Endodermal cell (in vitro differentiated cells): ENCODE results near the gene CRHR1. TPM values are rescaled to one million over a fixed set of nuclear protein-coding genes. Genes with fewer than 3 reads are reported as not detected.

Source experiments
- DNase-seq: peaks from one replicate; pipeline ENCODE4 v3.0.0-alpha.2; 2017
- H3K27ac ChIP-seq: 2 replicates; pipeline ENCODE4 v1.5.1; 2013; ENCODE audit warnings: mild to moderate bottlenecking, low read depth, low read length, moderate library complexity
- H3K27me3 ChIP-seq: 2 replicates; pipeline ENCODE4 v1.6.1; 2013; ENCODE audit warnings: mild to moderate bottlenecking, low read length, moderate library complexity; ENCODE audit not compliant: insufficient read depth, control insufficient read depth, poor library complexity, severe bottlenecking
- H3K36me3 ChIP-seq: 2 replicates; pipeline ENCODE4 v1.7.0; 2013; ENCODE audit warnings: mild to moderate bottlenecking, low read length, moderate library complexity; ENCODE audit not compliant: control insufficient read depth, insufficient read depth
- H3K4me1 ChIP-seq: one replicate; pipeline ENCODE4 v1.7.0; 2013; ENCODE audit warnings: low read length; ENCODE audit not compliant: control insufficient read depth, insufficient read depth
- H3K4me3 ChIP-seq: 2 replicates; pipeline ENCODE4 v1.5.1; 2013; ENCODE audit warnings: mild to moderate bottlenecking, low read length, moderate library complexity
- H3K9ac ChIP-seq: 2 replicates; pipeline ENCODE4 v1.6.1; 2013; ENCODE audit warnings: mild to moderate bottlenecking, low read length, moderate library complexity; ENCODE audit not compliant: poor library complexity, severe bottlenecking; ENCODE audit errors: extremely low read depth
- H3K9me3 ChIP-seq: 2 replicates; pipeline ENCODE4 v1.6.1; 2013; ENCODE audit warnings: mild to moderate bottlenecking, low read length, moderate library complexity; ENCODE audit not compliant: control insufficient read depth
- H3K27ac Mint-ChIP-seq: 2 replicates; pipeline ENCODE4 v1.8.0; 2020; ENCODE audit warnings: mixed read lengths
- H3K27me3 Mint-ChIP-seq: 2 replicates; pipeline ENCODE4 v1.8.0; 2021; ENCODE audit warnings: mild to moderate bottlenecking, mixed read lengths; ENCODE audit not compliant: insufficient read depth
- H3K36me3 Mint-ChIP-seq: 2 replicates; pipeline ENCODE4 v1.8.0; 2020; ENCODE audit warnings: low read depth, mixed read lengths
- H3K4me1 Mint-ChIP-seq: 2 replicates; pipeline ENCODE4 v1.8.0; 2020; ENCODE audit warnings: mixed read lengths
- H3K4me3 Mint-ChIP-seq: 2 replicates; pipeline ENCODE4 v1.8.0; 2020; ENCODE audit warnings: mild to moderate bottlenecking, moderate library complexity, mixed read lengths
- H3K9me3 Mint-ChIP-seq: 2 replicates; pipeline ENCODE4 v1.8.0; 2020; ENCODE audit warnings: mild to moderate bottlenecking, mixed read lengths
- WGBS, 2 experiments: methylation state at CpG; one replicate each; pipeline versions ENCODE4 v1.1.5 to v1.1.7; 2013; ENCODE audit warnings: missing lambda C conversion rate in 2 of 2, mixed read lengths in 1 of 2; ENCODE audit not compliant: insufficient coverage in 1 of 2, insufficient read length in 1 of 2; 5-methylcytosine and 5-hydroxymethylcytosine counted together
- total RNA-seq, 2 donors: library from RNA; stranded (reverse); fragmentation: NEBNext Ultra II Directional in 1 of 2; extraction: Animal tissue kit (Norgen Biotek cat#: 25700) in 1 of 2; gene quantifications; 2 replicates in 1 of 2; 3 replicates in 1 of 2; pipeline ENCODE4 v1.2.1, GENCODE V29; 2021
- TF ChIP-seq, protein P1 (sequence below): fragments of 200-600 bp; sonication (generic); conservative IDR thresholded peaks from 2 replicates; pipeline ENCODE4 v1.5.0; 2021; ENCODE audit warnings: antibody characterized with exemption, mild to moderate bottlenecking

The CRHR1 gene
- total RNA-seq, 2 donors from 2014 or later, result 0.81 to 1.8 TPM

DNA sequence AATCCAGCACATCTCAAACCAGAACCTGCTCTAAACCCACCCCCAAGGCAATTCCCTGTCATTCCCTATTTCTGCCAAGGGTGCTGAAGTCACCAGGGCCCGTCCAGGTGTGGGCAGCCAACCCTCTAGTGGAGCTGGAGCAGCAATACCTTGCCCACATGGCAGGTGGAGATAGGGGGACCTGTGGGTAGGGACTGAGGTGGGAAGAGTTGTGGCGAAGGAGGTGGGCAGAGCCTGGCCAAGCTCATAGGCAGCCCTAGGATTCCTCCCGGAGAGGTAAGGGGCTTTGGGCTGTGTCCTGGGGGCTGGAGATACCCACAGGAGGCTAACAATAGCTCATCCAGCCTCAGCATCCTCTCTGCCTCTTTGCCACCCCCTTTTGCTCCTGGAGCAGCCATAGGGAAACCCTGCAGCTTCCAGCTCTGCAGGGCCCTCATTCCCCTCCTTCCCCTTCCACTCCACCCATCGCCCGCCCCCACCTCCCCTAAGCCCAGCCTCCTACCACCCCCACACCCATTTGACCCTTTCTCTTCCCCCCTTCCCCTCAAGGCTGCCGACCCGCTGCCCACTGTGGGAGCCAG, 30.4 kb upstream of the CRHR1 start:
- DNase-seq, result no peak
- Histone ChIP-seq H3K27me3 (peaks cover 31% of the 10 kb centered on the region), H3K4me3 (no peak overlapping the region), H3K9me3 (no peaks in the 10 kb centered on the region), H3K36me3 (no peaks in the 10 kb centered on the region), H3K4me1 (peaks cover 1% of the 10 kb centered on the region), H3K9ac (no peak overlapping the region), H3K27ac (no peak overlapping the region)
- Mint-ChIP-seq H3K36me3 (no peaks in the 10 kb centered on the region), H3K4me1 (peaks cover 7% of the 10 kb centered on the region), H3K9me3 (no peaks in the 10 kb centered on the region), H3K4me3 (no peak overlapping the region), H3K27me3 (peaks cover 60% of the 10 kb centered on the region), H3K27ac (no peak overlapping the region)
- 78 to 100% methylated on average over 1 to 6 of the region's 7 CpGs for WGBS, 2 experiments
- TF ChIP-seq, protein P1, sequence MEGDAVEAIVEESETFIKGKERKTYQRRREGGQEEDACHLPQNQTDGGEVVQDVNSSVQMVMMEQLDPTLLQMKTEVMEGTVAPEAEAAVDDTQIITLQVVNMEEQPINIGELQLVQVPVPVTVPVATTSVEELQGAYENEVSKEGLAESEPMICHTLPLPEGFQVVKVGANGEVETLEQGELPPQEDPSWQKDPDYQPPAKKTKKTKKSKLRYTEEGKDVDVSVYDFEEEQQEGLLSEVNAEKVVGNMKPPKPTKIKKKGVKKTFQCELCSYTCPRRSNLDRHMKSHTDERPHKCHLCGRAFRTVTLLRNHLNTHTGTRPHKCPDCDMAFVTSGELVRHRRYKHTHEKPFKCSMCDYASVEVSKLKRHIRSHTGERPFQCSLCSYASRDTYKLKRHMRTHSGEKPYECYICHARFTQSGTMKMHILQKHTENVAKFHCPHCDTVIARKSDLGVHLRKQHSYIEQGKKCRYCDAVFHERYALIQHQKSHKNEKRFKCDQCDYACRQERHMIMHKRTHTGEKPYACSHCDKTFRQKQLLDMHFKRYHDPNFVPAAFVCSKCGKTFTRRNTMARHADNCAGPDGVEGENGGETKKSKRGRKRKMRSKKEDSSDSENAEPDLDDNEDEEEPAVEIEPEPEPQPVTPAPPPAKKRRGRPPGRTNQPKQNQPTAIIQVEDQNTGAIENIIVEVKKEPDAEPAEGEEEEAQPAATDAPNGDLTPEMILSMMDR, result no peak

DNA sequence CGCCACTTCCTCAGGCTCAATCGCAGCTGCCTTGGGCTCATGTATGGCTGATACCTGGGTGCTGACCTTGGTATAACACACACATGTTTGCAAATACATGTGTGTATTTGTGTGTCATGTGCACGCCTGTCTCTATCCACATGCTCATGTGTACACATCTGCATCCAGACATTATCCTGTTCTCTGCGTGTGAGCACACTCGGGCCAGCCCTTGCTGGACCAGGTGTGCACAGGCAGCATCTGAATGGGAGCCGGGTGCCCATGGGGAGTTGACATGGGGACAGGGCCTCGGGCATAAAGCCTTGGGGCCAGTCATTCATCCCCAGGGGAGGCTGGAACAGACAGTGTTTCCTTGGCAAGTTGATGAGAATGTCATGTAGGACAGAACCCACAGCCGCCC, 29.1 kb upstream of the CRHR1 start:
- TF ChIP-seq, protein P1, result no peak
- DNase-seq, result no peak
- WGBS, 2 experiments, result 89 to 90% methylated on average over 5 to 8 of the region's 8 CpGs
- Histone ChIP-seq H3K4me1 (no peaks in the 10 kb centered on the region), H3K4me3 (no peak overlapping the region), H3K27ac (no peak overlapping the region), H3K9ac (no peak overlapping the region), H3K36me3 (no peaks in the 10 kb centered on the region), H3K9me3 (no peaks in the 10 kb centered on the region), H3K27me3 (peaks cover 31% of the 10 kb centered on the region)
- Mint-ChIP-seq H3K4me3 (no peak overlapping the region), H3K9me3 (no peaks in the 10 kb centered on the region), H3K27ac (no peak overlapping the region), H3K36me3 (no peaks in the 10 kb centered on the region), H3K4me1 (no peaks in the 10 kb centered on the region), H3K27me3 (peaks cover 49% of the 10 kb centered on the region)

DNA sequence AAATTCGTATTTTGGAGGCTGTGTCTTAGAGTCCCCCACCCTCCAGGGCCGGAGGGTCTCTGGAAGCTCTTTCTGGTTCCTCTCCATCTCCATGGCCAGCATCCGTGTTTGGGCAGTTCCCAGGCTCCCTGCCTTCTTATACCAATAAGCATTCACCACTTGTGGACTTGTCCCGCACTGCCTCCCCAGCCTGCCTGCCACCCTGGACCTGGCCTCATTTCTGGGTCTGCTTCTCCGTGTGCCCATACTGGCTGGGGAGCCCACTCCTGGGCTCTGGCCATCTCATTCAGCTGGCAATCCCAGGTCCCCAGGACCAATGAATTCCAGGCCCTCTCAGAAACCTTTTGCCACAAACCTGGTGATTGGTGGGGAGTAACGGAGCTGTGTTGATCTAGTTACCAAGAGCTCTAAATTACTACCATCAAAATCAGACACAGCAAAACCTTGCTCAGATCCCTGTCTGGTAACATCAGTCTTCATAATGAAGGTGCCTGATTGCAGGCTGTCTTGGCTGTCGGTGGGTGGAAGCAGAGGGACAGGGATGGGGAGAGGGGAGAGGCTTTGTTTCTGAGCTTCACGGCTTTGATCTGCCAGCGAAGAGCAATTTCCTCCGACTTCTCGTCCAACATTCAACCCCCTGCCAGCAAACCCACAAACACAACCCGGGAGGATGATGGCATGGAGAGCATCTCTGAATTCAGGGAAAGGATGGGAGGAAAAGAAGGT, 27.7 kb upstream of the CRHR1 start:
- H3K4me3 ChIP-seq, result no peak overlapping the region
- no peaks in the 10 kb centered on the region for H3K9me3 Mint-ChIP-seq
- WGBS, 2 experiments, result 58 to 70% methylated on average over 3 to 9 of the region's 12 CpGs

More for the DNA sequence above, 27.7 kb upstream of the CRHR1 start:
- Mint-ChIP-seq H3K4me3 (no peak overlapping the region), H3K27ac (no peak overlapping the region), H3K36me3 (no peaks in the 10 kb centered on the region), H3K4me1 (no peaks in the 10 kb centered on the region), H3K27me3 (peaks cover 35% of the 10 kb centered on the region)
- TF ChIP-seq, protein P1, result no peak
- no peak overlapping the region for H3K9ac ChIP-seq
- no peak overlapping the region for H3K27ac ChIP-seq
- H3K4me1 ChIP-seq, result no peaks in the 10 kb centered on the region
- no peaks in the 10 kb centered on the region for H3K9me3 ChIP-seq
- peaks cover 17% of the 10 kb centered on the region for H3K27me3 ChIP-seq
- no peaks in the 10 kb centered on the region for H3K36me3 ChIP-seq
- no peak for DNase-seq
